ENCODE results near the gene EHF.

GRCh38 chr11:34621876-34622275, 983 bp downstream of the EHF start:
- TF ChIP-seq CTCF (IDR thresholded peaks at IDR 0.05; ENCODE audit: insufficient read depth, low read length, poor library complexity, severe bottlenecking) (no peak), EZH2phosphoT487 (conservative IDR thresholded peaks at IDR 0.05; ENCODE audit: low read length) (no peak)
